SKM-1 (cell line): ENCODE results near the gene BACH2.
"Not testable (repeated sequence)": the region's sequence is repeated elsewhere in the genome, so short reads cannot be mapped to it uniquely, and the experiment has no call there.

Experiments
- DNase-seq: peaks from one replicate; lab custom pipeline; 2025; ENCODE audit not compliant: unreplicated experiment; lab: John Stamatoyannopoulos, UW

Gene BACH2

DNA sequence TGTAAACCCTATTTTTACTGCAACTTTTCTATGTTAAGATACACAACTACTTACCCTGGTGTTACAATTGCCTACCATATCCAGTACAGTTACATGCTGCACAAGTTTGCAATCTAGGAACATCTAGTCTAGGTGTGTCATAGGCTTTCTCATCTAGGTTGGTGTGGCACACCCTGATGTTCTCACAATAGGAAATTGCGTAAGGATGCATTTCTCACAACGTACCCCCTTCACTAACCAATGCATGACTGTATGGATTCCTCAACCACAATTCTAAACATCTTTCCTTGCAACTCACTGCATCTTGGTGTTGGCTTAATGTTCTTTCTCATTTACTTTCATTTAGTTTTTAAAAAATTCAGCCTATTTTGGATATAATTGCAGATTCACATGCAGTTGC, 370.8 kb downstream of the BACH2 start:
- no peak for DNase-seq

DNA sequence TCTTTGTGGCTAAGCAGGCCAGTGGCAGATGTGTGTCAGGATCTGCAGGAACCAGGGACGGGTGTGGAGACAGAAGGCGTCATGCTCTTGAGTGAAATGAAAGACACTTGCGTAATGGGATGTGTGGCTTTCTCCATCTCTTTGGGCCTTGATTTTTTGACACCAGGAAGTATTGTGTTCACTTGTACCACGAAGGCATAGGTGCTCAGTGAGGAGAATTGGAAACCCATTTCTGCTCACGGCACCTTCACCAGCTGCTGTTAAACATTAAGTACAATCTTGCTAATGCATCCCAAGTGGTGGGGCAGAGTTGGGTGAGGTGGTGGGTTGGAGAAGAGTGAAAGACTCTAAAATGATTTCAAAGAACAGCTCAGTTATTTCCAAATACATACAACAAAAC, 372.4 kb downstream of the BACH2 start:
- no peak for DNase-seq

DNA sequence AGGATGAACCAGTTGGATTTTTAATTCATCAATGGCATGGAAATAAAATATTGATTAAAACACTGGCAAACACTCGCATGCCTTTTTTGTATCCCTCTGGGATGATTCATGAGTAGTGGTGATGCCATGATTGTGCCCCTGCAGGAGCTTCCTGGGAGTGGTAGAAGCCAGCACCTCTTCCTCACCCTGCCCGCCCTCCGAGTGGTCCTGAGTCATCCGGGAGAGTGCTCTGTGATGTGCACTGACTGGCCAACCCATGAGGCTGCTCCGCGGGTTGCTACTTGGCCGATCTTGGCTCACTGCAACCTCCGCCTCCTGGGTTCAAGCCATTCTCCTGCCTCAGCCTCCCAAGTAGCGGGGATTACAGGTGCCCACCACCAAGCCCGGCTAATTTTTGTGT, 375.0 kb downstream of the BACH2 start:
- DNase-seq: no peak

DNA sequence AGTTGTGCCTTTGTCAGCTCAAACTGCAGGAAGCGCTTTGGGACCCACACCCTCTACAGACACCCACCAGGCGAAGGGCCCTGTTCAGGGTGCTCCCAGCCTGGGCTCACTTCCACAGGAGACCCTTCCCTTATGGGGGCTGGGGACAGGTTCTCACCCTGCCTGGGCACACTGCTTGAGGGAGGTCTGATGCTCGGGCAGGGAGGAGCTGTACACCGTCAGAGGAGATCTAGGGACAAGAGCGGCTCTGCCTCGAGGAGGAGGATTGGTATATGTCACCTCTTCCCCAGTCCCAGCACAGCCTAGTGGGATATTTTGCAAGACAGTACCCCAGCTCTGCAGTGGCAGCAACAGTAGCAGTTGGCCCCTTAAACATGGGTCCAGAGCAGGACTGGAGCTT, 375.4 kb downstream of the BACH2 start:
- no peak for DNase-seq

DNA sequence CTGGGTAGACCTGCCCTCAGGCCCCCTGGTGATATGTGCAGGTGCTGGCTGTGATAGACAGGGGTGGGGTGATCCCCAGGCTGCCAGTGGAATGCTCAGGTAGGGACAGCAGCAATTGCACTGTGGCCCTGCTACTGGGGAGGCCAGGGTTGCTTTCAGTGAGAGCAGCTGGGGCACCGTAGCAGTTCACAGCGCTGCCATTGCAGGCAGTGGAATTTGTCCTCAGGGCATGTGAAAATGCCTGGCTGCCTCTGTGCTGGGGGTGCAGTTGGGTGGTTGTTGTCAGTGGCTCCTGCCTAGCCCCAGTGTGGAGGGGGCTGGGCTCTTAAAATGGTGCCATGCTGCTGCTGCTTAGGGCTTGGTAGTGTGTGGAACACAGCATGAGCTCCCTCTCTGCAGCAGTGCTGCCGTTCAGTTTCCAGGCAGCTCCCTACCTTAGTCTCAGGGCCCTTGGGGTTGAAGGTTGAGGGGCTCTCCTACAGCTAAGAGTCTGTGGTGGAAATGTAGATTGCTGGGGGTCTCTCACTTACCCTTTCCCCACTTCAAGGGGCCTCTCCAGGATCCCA, 378.8 kb downstream of the BACH2 start:
- DNase-seq: no peak

DNA sequence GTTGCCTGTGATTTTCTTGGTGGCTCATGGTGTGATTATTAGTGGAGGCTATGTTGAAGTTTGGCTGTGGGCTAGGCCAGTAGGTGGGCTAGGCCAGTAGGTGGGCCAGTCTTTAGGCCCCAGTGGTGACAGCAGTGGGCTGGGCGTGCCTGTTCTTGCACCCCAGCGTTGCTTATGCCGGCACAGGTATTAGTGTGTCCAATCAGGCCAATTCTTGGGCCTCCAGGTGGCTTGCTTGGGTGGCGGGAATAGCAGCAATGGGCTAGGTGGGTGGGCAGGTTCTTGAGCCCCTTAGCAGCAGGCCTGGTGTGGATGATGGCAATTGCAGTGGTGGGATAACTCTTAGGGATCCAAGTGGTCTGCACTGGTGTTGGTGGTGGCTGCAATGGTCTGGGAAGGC, 379.4 kb downstream of the BACH2 start:
- DNase-seq: no peak

DNA sequence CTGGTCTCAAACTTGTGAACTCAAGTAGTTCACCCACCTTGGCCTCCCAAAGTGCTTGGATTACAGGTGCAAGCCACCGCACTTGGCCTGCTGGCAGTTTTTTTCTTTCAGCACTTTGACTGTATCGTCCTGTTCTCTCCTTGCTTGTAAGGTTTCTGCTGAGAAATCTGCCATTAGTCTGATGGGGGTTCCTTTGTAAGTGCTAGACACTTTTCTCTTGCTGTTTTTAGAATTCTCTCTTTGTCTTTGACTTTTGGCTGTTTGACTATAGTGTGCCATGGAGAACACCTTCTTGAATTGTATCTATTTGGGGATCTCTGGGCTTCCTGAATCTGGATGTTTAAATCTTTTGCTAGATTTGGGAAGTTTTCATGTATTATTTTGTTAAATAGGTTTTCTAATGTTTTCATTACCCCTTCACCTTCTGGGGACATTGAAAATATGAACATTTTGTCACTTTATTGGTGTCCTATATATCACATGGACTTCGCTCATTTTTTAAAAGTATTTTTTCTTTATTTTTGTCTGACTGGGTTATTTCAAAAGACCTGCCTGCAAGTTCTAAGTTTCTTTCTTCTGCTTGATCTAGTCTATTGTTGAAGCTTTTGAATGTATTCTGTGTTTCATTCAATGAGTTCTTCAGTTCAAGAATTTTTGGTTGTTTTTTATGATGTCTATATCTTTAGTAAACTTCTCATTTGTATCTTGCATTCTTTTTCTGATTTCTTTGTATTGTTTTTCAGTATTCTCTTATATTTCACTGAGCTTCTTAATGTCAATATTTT, 380.3 kb downstream of the BACH2 start:
- no peak for DNase-seq

DNA sequence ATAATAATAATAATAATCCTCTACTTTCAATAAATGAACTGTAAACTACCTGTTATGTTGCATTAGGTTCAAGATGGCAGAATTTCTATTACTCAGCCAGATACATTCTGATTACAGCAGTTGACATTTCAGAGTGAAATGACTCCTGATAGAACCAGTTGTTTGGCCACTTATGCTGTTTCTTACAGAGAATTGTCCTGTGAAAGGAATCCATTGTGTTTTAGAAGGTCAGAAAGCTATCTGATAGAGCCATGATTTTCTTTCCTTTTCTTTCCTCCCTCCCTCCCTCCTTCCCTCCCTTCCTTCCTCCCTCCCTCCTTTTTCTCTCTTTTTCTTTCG, 385.8 kb downstream of the BACH2 start:
- no peak for DNase-seq

DNA sequence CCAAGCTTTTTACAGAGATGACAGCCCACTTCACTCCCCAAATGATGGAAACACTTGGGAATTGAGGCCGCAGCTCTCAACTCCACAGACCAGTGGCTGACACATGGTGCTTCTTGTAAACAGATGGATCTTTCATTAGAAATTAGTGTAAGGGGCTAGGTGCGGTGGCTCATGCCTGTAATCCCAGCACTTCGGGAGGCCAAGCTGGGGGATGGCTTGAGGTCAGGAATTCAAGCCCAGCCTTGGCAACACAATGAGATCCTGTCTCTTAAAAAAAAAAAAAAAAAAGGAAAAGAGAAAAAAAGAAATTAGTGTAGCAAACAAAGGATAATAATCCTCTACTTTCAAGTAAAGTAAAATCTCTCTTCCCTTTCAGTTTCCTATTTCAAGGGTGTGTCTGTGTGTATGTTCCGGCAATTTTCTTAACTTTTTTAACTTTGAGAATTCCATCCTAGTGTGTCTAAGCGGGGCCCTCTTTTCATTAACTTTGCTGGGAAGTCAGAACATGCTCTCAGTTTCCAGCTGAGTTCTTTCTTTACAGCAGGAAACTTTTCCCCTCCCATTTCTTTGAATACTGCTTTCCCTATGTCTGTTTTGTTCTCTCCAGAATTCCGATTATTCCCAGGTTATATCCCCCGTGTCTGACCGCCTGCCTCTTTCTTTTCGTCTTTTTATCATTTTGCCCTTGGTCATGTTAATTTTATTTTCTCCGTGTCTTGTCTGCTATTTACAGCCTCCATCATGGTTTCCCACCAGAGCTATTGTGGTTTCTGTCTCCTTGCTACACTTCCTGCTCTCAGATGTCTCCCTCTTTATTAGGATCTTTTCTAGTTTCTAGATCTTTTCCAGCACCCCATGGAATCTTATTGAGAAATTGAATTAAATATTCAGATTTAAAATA, 386.4 kb downstream of the BACH2 start:
- not testable (repeated sequence) for DNase-seq

DNA sequence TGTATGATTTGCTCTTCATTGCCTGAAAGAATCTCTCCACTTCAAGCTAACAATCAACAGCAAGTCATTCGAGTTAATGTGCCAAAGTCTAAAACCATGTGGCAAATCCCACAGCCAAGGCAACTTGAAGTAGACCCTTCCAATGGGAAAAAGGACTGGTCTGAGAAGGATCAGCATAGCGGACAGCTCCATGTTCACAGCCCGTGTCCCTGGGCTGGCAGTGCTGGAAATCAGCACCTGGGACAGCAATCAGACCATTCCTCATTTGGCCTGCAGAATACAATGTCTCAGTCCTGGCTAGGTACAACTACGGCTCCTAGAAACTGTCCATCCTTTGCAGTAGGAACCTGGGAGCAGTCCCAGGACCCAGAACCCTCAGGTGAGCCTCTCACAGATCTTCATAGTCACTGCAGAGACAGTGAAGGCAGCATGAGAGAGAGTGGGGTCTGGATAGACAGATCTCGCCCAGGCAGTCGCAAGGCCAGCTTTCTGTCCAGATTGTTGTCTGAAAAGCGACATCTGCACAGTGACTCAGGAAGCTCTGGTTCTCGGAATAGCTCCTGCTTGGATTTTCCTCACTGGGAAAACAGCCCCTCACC, 401.3 kb downstream of the BACH2 start:
- no peak for DNase-seq

DNA sequence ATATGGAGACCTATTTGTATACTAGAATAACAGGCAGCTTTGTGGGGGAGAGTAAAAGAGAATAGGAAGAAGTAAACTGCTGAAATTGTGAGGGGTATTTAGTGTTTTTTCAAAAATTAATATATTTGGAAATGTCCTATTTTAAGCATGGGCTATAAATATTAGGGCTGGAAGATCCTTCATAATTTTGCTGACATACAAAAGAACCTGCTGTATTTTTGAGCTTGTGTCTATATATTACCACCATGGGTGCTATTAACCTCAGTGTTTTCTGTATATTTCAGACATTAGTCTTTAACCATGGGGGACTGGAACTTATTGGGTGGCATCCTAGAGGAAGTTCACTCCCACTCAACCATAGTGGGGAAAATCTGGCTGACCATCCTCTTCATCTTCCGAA, 402.5 kb downstream of the BACH2 start, which contains the start of gene GJA10:
TSS of gene GJA10 (plus strand) at position 301 of the 400 bp plus-strand sequence. CDS start at position 301, 0 bp downstream.
- DNase-seq: no peak

DNA sequence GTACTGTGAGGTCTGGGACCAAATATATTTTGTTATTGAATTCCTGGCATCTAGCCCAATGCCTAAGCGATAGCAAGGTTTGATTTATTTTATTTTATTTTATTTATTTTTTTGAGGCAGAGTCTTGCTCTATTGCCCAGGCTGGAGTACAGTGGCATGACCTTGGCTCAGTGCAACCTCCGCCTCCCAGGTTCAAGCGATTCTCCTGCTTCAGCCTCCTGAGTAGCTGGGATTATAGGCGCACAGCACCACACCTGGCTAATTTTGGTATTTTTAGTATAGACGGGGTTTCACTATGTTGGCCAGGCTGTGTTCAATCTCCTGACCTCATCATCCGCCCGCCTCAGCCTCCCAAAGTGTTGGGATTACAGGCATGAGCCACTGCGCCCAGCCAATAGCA, 404.1 kb downstream of the BACH2 start:
- not testable (repeated sequence) for DNase-seq

DNA sequence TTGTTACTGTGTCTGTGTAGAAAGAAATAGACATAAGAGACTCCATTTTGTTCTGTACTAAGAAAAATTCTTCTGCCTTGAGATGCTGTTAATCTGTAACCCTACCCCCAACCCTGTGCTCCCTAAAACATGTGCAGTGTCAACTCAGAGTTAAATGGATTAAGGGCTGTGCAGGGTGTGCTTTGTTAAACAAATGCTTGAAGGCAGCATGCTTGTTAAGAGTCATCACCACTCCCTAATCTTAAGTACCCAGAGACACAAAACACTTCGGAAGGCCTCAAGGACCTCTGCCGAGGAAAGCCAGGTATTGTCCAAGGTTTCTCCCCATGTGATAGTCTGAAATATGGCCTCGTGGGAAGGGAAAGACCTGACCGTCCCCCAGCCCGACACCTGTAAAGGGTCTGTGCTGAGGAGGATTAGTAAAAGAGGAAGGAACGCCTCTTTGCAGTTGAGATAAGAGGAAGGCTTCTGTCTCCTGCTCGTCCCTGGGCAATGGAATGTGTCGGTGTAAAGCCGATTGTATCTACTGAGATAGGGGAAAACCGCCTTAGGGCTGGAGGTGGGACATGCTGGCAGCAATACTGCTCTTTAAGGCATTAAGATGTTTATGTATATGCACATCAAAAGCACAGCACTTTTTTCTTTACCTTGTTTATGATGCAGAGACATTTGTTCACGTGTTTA, 405.7 kb downstream of the BACH2 start:
- not testable (repeated sequence) for DNase-seq

DNA sequence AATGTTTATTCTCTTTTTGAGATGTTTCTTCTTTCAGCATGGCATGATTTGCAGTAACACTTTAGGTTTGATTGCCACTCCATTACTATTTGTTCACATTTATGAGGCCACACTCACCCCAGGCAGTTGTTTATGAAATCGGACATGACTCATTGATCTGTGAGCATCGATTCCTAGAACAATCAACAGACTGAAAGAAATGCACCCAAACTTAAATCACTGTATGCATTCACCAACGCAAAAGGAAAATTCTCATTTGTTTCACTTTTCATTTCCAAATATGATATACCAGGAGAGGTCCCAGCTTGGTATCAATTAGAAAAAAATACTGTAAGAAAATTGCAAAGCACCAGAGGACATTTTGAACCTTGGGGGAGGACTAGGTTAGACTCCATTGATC, 407.8 kb downstream of the BACH2 start:
- DNase-seq: no peak

DNA sequence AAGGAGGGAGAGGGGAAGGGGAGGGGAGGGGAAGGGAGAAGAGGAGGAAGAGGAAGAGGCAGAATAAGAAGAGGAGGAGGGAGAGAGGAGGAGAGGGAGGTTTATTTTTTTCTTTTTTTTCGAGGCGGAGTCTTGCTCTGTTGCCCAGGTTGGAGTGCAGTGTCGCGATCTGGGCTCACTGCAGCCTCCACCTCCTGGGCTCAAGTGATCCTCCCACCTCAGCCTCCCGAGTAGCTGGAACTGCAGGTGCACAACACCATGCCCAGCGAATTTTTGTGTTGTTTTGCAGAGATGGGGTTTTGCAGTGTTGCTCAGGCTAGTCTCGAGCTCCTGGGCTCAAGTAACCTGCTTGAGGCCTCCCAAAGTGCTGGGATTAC, 408.5 kb downstream of the BACH2 start:
- DNase-seq: no peak

DNA sequence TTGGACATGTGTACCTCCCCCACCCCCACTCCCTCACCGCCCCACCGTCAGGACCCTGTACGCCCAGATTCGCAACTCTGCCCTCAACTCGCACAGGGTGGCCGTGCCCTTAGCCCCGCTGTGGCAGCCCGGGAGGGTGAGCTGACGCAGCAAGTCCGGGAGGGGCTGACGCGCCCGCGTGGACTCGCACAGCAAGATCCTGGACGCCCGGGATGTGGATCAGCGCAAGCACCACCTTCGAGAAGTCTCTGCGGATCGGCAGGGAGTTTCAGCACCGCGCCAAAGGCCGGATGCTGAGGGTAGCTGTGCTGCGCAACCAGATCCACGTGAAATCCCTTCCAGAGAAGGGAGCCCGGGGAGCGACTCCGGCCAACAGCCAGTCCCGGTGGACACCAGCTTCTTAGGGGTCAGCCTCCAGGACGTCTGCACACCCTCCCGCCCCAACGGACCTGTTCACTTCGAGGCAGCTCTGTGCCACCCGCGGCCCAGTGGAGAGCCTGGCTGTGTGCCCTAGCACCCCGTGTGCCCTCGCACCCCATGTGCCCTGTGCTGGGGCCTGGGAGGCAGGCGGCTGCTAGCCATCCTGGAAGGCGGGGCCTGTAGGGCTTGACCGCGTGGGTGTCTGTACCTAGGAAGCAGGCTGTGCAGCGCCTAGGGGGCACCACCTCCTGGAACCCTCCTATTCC, 409.0 kb downstream of the BACH2 start:
- DNase-seq: no peak

DNA sequence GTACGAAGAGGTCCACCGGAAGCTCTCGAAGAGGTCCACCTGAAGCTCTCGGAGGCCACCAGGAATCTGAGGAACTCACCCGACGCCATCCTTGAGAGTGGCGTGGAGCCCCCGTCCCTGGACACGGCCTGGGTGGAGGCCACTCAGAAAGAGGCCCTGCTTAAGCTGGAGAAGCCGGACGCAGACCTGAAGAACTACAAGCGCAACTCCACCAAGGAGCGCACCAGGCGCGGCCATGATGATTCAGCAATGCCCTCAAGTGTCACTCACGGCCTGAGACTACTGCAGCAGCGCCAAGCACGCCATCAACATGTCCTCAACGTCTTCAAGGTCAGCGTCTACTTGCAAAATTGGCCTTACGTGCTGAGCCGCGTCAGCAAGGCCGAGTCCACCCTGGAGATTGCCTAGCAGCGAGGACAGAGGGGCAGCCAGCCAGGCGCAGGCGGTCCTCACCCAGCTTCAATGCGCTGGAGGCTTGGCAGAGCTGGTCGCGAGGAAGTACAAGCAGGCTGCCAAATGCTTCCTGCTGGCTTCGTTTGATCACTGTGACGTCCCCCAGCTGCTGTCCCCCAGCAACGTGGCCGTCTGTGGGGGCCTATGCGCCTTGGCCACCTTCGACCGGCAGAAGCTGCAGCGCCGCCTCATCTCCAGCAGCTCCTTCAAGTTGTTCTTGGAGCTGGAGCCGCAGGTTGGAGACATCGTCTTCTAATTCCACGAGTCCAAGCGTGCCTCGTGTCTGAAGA, 410.1 kb downstream of the BACH2 start:
- DNase-seq: no peak
